OCI-M2 (cell line): ENCODE measurements around the gene C11orf52.
"Not testable (repeated sequence)": the region's sequence is repeated elsewhere in the genome, so short reads cannot be mapped to it uniquely, and the experiment has no call there.

ENCODE experiments used
- DNase-seq: peaks from one replicate; lab custom pipeline; 2025; ENCODE audit not compliant: unreplicated experiment; lab: John Stamatoyannopoulos, UW

C11orf52 gene, protein sequence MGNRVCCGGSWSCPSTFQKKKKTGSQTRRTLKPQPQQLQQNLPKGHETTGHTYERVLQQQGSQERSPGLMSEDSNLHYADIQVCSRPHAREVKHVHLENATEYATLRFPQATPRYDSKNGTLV

GRCh38 chr11:111918390-111919256 lies at the start of gene C11orf52:
Gene C11orf52 (plus strand): TSS chr11:111918913. CDS start chr11:111918973, 60 bp downstream.
- DNase-seq = no peak

DNA sequence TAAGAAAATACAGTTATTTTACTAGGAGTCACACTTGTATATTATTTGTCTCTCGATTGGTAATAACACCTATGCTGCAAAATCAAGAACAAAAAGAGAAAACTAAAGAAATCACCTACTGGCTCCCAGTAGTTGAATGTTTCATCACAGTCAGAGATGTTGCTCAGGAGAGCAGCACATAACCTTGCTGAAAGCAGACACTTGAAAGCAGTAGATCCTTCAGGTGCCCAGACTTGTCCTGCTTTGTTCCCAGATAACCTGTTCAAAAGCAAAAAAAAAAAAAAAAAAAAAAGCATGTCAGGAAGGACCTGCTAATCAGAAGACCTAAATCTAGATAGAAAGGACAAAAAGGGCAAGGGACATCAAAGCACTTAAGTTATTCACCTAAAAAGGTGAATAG lies 48.6 kb upstream of the C11orf52 start:
- no peak for DNase-seq

- no peak for DNase-seq
Measured at GRCh38 chr11:111870522-111870885, 48.2 kb upstream of the C11orf52 start.

GRCh38 chr11:111870886-111871692 lies 47.6 kb upstream of the C11orf52 start, which contains the start of gene ALG9:
Gene ALG9 (minus strand): TSS chr11:111871581. CDS start chr11:111871482, 99 bp downstream.
- DNase-seq = peak; percentile 20

GRCh38 chr11:111871693-111872161 lies 47.0 kb upstream of the C11orf52 start:
- no peak for DNase-seq

DNA sequence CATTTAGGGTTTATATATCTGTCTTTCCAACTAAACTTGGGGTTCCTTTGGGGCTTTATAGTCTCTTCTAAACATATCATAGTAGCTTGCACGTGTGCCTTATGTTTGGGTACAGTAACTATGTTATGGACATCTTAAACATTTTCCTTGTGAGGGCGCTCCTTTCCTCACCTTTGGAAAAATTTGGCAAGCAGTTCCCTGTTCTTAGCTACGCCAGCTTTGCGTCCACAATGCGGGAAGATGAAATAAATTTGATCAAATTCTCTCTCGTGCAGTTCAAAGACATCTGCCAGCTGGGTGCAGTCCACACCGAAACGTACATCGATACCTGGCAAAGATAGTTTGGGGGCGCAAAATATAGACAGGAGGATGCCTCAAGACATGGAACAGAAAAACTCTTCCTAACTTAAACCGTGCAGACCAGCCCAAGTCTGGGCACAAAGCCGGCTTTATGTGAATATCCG lies 40.3 kb upstream of the C11orf52 start:
- no peak for DNase-seq

DNA sequence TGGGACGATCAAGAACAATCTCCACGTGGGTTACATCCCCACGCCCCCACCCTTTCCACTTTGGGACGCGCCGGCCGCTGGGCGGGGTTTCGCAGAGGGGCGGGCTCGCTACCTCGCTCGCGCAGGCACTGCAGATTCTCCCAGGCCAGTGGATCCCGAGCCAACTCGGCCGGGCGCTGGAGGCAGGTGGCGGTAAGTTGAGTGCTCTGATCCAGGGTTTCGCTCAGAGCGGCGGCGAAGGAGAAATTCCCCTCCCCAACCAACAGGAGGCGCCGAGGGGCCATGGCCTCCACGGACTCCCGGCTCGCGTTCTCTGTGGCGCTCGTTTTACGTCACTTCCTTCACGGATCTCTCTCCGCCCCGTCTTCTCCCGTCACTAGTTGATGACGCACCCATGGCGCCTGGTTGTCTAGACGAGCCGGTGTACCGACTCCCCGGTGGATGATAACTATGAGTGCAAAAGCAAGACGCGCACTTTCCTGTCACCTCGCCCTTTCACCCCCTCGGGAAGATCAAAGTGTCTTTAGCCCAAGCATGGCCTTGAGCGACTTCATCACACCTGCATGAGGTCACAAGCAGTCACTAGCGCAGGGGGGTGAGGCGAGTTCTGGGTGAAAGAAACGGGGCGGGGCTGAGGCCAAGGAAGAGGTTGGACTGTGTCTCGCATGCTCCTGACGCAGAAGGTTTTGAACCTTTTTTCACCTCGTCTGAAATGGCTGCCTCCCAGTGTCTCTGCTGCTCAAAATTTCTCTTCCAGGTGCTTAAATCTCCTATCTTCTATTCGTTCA lies 39.7 kb upstream of the C11orf52 start, which contains the start of the genes CFAP68 and FDXACB1:
Gene CFAP68, plus strand, starts transcription at position 693 of the 788 bp plus-strand sequence. Its CDS starts 20 bp downstream, at position 713.
Gene FDXACB1, minus strand, starts transcription at position 317 of the 788 bp plus-strand sequence. Its CDS starts 33 bp downstream, at position 284.
- DNase-seq = peak; percentile 67

GRCh38 chr11:111879637-111879960 lies 39.1 kb upstream of the C11orf52 start:
- no peak for DNase-seq

- DNase-seq = no peak
Measured at GRCh38 chr11:111882202-111882601, 36.5 kb upstream of the C11orf52 start.

GRCh38 chr11:111885053-111885452 lies 33.7 kb upstream of the C11orf52 start:
- DNase-seq = not testable (repeated sequence)

DNA sequence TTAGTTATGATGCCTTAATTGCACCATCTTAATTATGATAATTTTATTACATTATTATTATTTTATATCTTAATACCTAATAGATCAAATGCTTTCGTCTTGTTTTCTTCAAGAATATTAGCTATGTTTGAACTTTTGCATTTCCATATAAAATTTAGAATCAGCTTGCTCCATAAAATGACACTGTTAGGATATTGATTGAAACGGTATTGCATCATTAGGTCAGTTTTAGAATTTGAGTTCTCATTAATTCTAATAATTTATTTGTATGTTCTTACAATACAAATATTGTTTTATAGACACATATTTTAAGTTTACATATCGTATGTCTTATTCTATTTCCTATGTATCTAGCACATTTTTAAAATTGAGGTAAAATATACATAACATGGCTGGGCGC lies 32.7 kb upstream of the C11orf52 start:
- DNase-seq = no peak

DNA sequence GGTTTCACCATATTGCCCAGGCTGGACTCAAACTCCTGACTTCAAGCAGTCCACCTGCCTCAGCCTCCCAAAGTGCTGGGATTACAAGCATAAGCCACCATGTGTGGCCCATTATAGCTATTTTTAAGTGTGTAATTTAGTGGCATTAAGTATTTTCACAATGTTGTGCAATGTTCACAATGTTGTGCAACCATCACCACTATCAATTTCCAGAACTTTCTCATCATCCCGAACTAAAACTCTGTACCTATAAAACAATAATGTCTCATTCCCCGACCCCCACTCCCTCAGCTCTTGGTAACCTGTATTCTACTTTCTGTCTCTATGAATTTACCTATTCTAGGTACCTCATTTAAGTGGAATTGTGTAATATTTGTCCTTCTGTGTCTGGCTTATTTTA lies 31.9 kb upstream of the C11orf52 start:
- no peak for DNase-seq

DNA sequence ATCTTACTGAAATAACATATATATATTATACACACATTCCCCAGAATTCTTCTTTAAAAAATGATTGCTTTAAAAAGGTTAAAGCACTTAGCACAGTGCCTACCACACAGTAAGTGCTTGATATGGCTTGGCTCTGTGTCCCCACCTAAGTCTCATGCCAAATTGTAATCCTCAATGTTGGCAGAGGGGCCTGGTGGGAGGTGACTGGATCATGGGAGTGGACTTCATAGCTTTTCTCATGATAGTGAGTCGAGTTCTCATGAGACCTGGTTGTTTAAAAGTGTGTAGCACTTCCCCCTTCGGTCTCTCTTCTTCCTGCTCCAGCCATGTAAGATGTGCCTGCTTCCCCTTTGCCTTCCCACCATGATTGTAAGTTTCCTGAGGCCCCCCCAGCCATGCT lies 13.3 kb upstream of the C11orf52 start:
- DNase-seq = no peak

- DNase-seq = no peak
Measured at GRCh38 chr11:111906680-111907079, 12.0 kb upstream of the C11orf52 start.

- DNase-seq = no peak
Measured at GRCh38 chr11:111908639-111909305, 9.9 kb upstream of the C11orf52 start.

DNA sequence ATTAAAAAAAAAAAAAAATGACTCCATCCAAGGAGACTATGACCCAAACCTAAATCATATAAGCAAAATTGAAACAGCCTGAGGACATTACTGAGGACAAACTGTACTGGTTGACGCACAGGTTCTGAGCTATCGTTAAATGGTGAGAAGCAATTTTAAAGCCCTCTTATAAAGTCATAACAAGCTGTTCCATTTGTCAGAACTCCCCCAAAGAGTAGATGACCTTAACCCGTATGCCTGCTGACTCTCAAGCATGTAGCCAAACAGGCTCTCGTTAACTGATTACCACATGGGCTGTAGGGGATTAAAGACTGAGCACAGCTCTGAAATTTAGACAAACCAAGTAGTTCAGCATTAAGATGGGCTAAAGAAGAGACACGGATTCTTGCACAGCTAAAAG lies 9.3 kb upstream of the C11orf52 start:
- DNase-seq = no peak

GRCh38 chr11:111910676-111911562 lies 7.8 kb upstream of the C11orf52 start:
- peak; percentile 4 for DNase-seq

GRCh38 chr11:111911563-111912401 lies 6.9 kb upstream of the C11orf52 start, which contains the start of gene CRYAB:
Gene CRYAB (minus strand): TSS chr11:111911770. CDS start chr11:111911724, 46 bp downstream.
- DNase-seq = no peak
